HepG2 (cell line): ENCODE measurements around the gene ABCC1.

Source experiments
- CEBPB ChIP-seq: IDR thresholded peaks from 2 replicates; pipeline ENCODE4 v1.6.1; 2011; ENCODE audit warnings: low read depth, low read length, improper control_type of control experiment, borderline replicate concordance
- CTCF ChIP-seq: sonication (generic); formaldehyde crosslinking; IDR thresholded peaks from 2 replicates; pipeline ENCODE4 v1.5.0; 2020; ENCODE audit warnings: mild to moderate bottlenecking, missing genetic modification reagents, moderate library complexity
- FOXP1 ChIP-seq, 2 experiments: fragments of 450-650 bp in 1 of 2; IDR thresholded peaks; 2 replicates each; pipeline ENCODE4 v1.6.1; 2017 to 2018; ENCODE audit warnings: antibody characterized with exemption in 1 of 2
- MYPOP ChIP-seq: sonication (generic); formaldehyde crosslinking; IDR thresholded peaks from 2 replicates; pipeline ENCODE4 v1.8.1; 2023; ENCODE audit warnings: mild to moderate bottlenecking, moderate library complexity, missing genetic modification reagents
- NR3C1 ChIP-seq: sonication (generic); formaldehyde crosslinking; IDR thresholded peaks from 2 replicates; pipeline ENCODE4 v1.4.0; 2020; ENCODE audit warnings: missing genetic modification reagents
- POLR2A ChIP-seq, 2 experiments: IDR thresholded peaks; 2 replicates each; pipeline ENCODE4 v1.6.1; 2011; ENCODE audit warnings: low read depth in 2 of 2, low read length in 2 of 2, mild to moderate bottlenecking in 1 of 2, moderate library complexity in 1 of 2; ENCODE audit not compliant: insufficient read depth in 1 of 2
- SOX13 ChIP-seq, 3 experiments: fragments of 450-650 bp in 1 of 3; sonication (generic) in 1 of 3; formaldehyde crosslinking in 1 of 3; IDR thresholded peaks in 2 of 3; conservative IDR thresholded peaks in 1 of 3; 2 replicates each; pipeline versions ENCODE4 v1.5.0 to v1.6.1; 2016 to 2020; ENCODE audit warnings: antibody characterized with exemption in 1 of 3, mild to moderate bottlenecking in 1 of 3, missing compliant biosample characterization in 1 of 3, missing genetic modification reagents in 1 of 3, moderate library complexity in 1 of 3
- SRY ChIP-seq: sonication (generic); formaldehyde crosslinking; IDR thresholded peaks from 2 replicates; pipeline ENCODE4 v1.8.0; 2022; ENCODE audit warnings: mild to moderate bottlenecking, missing genetic modification reagents
- ZNF282 ChIP-seq: fragments of 450-650 bp; IDR thresholded peaks from 2 replicates; pipeline ENCODE4 v1.6.1; 2018; ENCODE audit not compliant: partially characterized antibody
- ZNF33B ChIP-seq: sonication (generic); formaldehyde crosslinking; IDR thresholded peaks from 2 replicates; pipeline ENCODE4 v1.5.1; 2020; ENCODE audit warnings: mild to moderate bottlenecking, missing genetic modification reagents
- ZNF451 ChIP-seq: sonication (generic); formaldehyde crosslinking; IDR thresholded peaks from 2 replicates; pipeline ENCODE4 v1.5.0; 2020; ENCODE audit warnings: mild to moderate bottlenecking, missing genetic modification reagents
- TF ChIP-seq, protein P1 (sequence below): conservative IDR thresholded peaks from 2 replicates; pipeline ENCODE4 v1.6.1; 2018; ENCODE audit warnings: missing genetic modification reagents
- TF ChIP-seq, protein P2 (sequence below): IDR thresholded peaks from 2 replicates; pipeline ENCODE4 v1.6.1; 2012; ENCODE audit warnings: low read length, improper control_type of control experiment

DNA sequence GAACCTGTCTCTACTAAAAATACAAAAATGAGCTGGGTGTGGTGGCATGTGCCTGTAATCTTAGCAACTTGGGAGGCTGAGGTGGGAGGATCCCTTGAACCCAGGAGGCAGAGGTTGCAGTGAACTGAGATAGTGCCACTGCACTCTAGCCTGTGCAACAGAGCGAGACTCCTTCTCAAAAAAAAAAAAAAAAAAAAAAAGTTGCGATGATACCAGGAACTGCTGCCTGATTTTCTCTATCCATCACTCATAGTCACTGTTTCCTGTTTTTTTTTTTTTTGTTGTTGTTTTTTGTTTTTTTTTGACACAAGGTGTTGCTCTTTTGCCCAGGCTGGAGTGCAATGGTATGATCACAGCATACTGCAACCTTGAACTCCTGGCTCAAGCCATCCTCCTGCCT, 59.2 kb downstream of the ABCC1 start:
- TF ChIP-seq POLR2A (IDR thresholded peaks at IDR 0.05; ENCODE audit: insufficient read depth in 1 of 2, low read depth in 2 of 2, low read length in 2 of 2): no peak
- no peak for TF ChIP-seq SRY
- TF ChIP-seq ZNF451 (CRISPR knock-in tag): no peak
- no peak for TF ChIP-seq ZNF33B (CRISPR knock-in tag)
- TF ChIP-seq CTCF (CRISPR knock-in tag): no peak
- TF ChIP-seq FOXP1 (IDR thresholded peaks at IDR 0.05): no peak
- TF ChIP-seq FOXP1 (CRISPR knock-in tag; IDR thresholded peaks at IDR 0.05): no peak
- no peak for TF ChIP-seq MYPOP (CRISPR knock-in tag)
- TF ChIP-seq, protein P1, sequence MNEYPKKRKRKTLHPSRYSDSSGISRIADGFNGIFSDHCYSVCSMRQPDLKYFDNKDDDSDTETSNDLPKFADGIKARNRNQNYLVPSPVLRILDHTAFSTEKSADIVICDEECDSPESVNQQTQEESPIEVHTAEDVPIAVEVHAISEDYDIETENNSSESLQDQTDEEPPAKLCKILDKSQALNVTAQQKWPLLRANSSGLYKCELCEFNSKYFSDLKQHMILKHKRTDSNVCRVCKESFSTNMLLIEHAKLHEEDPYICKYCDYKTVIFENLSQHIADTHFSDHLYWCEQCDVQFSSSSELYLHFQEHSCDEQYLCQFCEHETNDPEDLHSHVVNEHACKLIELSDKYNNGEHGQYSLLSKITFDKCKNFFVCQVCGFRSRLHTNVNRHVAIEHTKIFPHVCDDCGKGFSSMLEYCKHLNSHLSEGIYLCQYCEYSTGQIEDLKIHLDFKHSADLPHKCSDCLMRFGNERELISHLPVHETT: no peak
- no peak for TF ChIP-seq CEBPB
- TF ChIP-seq ZNF282: no peak
- TF ChIP-seq NR3C1 (CRISPR knock-in tag): no peak
- no peak for TF ChIP-seq SOX13 (IDR thresholded peaks at IDR 0.05)
- TF ChIP-seq SOX13 (CRISPR knock-in tag; conservative IDR thresholded peaks at IDR 0.05 in 1 of 2, IDR thresholded peaks at IDR 0.05 in 1 of 2): no peak
- TF ChIP-seq, protein P2, sequence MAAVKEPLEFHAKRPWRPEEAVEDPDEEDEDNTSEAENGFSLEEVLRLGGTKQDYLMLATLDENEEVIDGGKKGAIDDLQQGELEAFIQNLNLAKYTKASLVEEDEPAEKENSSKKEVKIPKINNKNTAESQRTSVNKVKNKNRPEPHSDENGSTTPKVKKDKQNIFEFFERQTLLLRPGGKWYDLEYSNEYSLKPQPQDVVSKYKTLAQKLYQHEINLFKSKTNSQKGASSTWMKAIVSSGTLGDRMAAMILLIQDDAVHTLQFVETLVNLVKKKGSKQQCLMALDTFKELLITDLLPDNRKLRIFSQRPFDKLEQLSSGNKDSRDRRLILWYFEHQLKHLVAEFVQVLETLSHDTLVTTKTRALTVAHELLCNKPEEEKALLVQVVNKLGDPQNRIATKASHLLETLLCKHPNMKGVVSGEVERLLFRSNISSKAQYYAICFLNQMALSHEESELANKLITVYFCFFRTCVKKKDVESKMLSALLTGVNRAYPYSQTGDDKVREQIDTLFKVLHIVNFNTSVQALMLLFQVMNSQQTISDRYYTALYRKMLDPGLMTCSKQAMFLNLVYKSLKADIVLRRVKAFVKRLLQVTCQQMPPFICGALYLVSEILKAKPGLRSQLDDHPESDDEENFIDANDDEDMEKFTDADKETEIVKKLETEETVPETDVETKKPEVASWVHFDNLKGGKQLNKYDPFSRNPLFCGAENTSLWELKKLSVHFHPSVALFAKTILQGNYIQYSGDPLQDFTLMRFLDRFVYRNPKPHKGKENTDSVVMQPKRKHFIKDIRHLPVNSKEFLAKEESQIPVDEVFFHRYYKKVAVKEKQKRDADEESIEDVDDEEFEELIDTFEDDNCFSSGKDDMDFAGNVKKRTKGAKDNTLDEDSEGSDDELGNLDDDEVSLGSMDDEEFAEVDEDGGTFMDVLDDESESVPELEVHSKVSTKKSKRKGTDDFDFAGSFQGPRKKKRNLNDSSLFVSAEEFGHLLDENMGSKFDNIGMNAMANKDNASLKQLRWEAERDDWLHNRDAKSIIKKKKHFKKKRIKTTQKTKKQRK: no peak
